ENCODE results near the gene KANSL1L.

KANSL1L gene

DNA sequence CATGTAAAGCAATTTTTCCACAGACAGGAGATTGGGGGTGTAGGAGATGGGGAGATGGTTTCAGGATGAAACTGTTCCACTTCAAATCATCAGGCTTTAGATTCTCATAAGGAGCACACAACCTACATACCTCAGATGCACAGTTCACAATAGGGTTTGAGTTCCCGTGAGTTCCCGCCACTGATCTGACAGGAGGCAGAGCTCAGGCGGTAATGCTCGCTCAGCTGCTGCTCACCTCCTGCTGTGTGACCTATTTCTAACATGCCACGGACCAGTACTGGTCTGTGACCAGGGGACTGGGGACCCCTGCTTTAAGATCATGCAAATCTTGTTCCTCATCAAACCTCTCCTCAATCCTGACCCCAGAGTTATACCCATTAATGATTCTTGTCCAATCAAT lies 98.7 kb downstream of the KANSL1L start:
- DNase-seq: no peak

DNA sequence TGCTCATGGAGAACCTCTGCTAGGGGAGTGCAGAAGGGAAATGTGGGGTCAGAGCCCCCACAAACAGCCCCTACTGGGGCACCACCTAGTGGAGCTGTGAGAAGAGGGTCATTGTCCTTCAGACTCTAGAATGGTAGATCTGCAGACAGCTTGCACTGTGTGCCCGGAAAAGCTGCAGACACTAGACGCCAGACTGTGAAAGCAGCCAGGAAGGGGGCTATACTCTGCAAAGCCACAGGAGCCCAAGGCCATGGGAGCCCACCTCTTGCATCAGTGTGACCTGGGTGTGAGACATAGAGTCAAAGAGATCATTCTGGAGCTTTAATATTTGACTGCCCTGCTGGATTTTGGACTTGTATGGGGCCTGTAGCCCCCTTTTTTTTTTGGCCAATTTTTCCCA lies 107.9 kb downstream of the KANSL1L start:
- DNase-seq: no peak

DNA sequence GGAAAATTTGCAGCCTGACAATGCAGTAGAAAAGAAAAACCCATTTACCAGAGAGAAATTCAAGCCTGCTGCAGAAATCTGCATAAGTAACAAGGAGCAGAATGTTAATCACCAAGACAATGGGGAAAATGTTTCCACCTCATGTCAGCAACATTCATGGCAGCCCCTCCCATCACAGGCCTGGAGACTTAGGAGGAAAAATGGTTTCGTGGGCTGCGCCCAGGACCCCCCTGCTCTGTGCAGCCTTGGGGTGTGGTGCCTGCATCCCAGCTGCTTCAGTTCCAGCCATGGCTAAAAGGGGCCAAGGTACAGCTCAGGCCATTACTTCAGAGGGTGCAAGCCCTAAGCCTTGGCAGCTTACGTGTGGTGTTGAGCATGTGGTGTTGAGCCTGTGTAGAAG lies 115.4 kb downstream of the KANSL1L start:
- DNase-seq: no peak

DNA sequence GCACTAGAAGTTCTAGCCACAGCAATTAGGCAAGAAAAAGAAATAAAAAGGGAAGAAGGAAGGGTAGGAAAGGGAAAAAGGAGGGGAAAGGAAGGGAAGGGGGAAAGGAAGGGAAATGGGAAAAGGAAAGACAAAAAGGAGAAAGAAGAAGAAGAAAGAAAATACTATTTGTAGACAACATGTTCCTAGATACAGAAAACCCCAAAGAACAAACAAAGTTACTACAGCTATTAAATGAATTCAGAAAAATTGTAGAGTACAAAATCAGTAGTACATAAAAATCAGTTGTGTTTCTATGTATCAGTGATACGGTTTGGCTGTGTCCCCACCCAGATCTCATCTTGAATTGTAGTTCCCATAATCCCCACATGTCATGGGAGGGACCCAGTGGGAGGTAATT lies 116.5 kb downstream of the KANSL1L start:
- no peak for DNase-seq

DNA sequence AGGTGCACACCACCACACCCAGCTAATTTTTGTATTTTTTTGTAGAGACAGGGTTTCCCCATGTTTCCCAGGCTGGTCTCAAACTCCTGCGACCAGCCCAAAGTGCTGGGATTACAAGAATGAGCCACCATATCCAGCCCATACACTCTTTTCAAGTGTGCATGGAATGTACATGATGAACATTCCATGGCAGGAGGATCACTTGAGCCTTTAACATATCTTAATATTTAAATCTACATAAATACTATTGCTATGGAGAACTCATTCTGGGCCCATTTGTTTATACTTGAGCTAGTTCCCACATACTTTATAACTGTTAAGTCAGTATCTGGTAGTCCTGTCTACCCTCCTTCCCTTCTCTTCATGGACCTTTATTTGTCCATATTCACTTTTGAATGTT lies 120.3 kb downstream of the KANSL1L start:
- DNase-seq: no peak

DNA sequence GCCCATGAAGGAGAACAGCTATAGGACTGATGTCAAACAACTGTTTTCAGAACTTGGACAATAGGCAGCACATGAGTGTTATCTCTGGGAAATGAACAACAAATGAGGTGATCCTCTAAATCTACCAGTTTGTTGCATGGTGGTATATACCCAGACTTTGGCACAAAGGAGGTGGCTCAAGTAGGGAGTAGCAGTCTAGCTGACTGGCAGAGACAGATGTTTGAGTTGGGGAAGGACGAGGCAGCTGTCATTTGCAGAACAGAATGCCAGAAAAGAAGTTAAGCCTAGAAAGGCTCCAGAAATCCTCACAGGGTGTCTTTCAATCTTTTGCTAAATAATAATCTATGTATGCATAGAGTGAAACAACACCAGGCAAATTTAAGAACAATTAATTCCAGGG lies 121.4 kb downstream of the KANSL1L start:
- DNase-seq: no peak

DNA sequence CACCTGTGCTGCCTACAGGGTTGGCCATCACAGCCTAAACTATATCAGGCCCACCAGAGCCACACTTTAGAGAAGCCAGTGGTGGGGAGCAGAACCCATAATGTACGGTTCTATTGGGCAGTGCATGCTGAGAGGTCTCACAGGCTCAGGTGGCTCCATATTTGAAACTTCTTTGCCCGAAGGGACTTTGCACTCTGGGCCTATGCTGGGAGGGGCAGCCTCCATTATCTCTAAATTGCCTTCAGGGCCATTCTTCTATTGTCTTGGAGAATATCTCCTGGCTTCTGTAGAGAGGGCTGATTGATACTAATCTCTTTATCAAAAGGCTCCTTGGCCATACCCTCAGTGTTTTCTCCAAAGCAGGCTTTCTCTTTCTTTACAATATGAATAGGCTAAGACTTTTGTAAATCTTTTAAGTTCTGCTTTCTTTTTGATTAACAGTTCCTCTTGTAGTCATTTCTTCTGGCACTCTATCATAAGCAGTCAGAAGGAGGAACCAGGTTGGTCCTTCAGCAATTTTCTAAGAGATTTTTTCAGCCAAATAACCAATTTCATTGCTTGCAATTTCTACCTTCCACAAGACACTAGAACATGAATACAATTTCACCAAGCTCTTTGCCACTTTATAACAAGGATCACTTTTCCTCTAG lies 124.2 kb downstream of the KANSL1L start:
- no peak for DNase-seq

DNA sequence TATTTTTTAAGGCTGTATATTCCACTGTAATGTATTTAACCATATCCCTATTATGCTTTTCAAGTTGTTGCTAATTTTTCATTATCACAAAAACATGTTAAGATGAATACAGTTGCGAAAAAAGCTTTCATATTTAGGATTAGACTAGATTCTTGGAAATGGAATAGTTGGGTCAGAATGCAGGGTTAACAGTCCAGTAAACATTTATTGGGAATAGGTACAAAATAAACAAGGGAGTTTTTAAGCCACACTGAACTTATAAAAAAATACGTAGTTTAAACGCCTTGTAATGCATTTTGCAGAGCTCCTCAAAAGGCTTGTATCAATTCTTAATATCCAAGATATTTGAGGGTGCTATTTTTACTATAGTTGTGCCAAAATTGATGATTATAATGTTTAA lies 133.1 kb downstream of the KANSL1L start:
- DNase-seq: no peak

DNA sequence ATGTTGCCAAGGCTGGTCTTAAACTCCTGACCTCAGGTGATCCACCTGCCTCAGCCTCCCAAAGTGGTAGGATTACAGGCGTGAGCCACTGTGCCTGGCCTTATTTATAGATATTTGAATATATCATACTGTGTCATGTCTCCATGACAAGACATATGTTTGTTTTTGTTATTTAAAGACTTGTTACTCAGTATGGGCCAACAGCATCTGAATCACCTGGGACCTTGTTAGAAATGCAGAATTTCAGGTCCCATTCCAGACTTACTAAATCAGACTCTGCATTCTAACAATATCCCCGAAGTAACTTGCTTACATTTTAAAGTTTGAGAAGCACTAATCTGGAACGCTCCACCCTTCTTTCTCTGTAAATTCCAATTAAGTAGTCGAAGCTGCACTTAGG lies 135.5 kb downstream of the KANSL1L start:
- no peak for DNase-seq

DNA sequence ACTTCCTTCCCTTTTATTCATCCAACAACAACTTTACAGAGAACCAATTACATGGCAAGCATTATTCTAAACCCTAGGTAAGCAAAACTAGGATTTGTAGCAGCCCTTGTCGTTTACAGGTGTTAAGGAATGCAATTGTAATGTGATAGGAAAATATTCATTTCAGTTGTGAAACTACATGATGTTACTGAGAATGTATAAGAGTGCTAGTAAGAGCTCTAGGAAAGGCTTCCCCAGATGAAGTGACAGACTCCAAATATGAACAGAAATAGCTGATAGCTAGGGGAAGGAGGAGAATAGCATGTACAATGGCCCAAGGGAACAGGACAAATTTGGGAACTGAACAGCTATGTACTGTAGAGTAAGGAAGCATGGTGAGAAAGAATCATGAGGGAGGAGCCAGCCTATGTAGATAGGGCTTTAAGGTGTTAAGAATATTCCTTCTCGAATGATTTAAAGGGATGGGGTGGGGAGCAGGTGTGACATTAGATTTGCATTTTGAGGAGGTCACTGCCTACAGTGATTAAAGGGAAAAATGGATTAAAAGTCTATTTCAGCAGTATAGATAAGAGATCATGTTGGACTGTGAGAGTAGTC lies 137.0 kb downstream of the KANSL1L start:
- DNase-seq: no peak

DNA sequence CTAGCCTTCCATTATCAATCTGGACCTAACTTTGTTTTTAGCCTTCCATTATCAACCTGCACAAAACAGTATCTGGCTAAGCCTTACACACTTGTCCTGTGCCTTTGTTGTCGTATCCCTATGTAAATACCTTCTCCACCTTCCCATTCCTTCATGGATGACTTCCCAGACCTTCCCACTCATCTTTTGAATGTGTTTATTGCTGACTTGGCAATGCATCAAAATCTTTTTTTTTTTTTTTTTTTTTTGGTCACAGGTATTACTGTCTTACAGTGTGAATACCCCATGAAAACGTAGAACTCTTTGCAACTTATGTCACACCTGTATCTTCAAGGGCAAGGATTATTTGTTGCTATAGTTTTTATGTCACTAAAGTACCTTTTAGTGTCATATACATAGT lies 143.0 kb downstream of the KANSL1L start:
- no peak for DNase-seq

DNA sequence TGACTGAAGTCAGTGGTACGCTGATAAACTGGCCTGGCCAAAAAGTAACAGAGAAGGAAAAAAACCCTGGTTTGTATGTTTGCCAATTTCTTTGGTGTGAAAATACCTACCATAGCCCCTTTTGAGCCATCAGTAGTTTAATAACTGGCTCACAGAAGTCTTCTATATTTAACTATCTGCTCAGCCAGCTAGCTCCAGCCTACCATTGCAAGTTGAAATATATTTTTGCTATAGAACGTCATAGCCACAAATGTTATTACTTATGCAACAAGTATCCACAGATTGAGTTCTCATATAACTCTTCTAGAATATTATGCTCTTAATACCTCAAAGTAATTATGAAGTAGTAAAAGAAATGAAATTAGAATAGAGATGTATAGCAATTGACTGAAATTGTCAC lies 143.6 kb downstream of the KANSL1L start:
- DNase-seq: no peak

DNA sequence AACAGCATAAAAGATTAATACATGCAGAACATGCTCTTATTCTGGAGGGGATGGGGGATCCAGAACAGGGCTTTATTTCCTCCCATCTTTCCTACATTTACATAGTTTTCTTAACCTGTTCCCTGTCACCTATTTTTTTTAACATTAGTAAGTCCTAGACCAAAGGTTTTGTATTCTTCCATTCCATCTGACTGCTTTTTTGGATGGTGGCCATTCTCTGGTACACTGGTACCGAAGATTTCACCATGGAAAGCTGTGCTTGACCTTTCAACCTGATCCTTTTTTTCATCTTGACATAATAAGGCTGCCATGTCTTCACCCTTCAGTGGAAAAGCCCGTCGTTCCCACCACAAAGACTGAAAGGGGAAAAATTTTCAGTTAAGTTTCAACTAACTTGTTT lies 148.4 kb downstream of the KANSL1L start:
- no peak for DNase-seq

DNA sequence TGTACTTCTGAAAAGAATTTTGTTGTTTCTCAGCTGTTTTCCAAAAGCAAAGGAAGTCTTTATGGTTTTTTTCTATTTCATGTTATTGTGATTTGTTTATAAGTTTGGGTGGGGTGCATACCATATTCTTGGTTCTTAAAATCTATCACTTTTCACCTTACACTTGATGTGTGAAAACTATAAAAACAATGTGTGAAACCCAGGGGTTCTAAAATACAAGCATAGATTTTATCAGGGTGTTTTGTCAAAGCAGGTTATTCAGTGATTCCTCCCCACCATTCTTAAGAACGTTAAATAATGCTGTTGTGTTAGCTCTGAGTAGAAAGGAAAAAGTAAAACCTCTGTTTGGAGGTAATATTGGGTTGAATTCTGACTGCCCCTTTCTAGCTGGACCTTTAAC lies 151.1 kb downstream of the KANSL1L start:
- no peak for DNase-seq

DNA sequence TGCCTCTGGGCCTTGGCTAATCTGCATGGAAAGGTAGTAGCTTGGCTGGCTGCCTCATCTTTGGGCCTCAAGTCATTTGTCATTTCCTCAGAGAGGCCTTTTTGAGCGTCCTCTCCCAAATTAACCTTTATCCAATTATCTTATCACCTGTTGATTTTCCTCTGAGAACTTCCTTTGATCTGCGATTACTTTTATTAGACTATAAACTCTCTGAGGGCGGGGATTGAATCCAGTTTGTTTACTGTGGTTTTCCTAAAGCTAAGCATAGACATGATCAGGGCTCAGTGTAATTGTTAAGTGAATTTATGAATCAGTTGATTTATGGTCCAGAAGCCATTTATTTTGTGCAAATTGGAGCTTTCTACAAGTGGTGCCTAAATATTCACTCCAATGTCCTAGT lies 161.3 kb downstream of the KANSL1L start:
- no peak for DNase-seq

DNA sequence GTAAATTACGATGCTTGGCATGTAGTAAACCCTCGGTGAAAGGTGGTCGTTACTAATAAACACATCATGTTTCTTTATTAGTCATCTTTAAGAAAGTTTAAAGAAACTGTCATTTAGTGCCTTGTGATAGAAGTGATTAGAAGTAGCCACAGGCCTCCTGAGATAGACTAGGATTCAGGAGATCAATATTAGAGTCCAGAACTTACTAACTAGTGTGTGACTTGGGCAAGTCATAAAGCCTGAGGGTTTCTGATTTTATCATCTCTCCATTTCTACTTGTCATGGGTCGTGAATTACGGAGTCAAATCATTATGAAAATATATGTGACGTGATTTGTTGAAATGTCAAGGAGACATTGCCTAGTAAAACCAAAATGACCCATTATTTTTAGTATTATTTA lies 162.1 kb downstream of the KANSL1L start:
- DNase-seq: no peak

DNA sequence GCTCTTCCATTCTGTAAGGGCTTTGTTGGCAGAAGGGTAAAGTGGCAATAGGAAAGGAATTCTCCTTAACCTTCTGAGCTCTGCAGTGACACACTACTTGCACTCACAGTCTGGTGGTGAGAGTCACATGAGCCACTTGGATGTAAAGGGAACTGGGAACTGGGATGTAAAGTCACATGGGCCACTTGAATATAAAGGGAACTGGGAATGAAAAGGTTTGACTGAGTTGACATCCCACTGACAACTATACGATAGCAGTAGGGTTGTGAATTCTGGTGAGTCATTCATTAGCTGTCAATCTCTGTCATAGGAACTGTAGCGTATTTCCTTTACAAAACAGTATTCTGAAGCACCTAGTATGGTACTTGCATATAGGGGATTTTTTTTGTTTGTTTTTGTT lies 163.3 kb downstream of the KANSL1L start:
- DNase-seq: no peak

DNA sequence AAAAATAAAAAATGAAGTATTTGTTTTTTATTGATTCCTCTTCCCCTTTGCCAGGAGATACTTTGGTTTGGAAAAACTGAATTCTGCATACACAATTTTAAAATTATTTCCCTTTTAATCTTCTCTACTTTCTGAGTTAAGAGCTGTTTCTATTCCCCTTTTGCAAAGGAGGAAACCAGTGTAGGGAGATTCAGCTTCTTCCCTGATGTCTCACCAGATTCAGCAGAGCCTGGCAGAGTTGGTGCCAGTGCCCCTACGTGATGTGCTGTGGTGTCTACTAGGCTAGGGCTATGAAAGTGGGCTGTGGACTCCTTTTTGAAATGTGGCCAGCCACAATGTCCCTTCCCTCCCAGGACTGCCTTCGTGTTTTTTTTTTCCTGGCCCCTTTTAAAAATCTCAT lies 166.3 kb downstream of the KANSL1L start:
- no peak for DNase-seq

DNA sequence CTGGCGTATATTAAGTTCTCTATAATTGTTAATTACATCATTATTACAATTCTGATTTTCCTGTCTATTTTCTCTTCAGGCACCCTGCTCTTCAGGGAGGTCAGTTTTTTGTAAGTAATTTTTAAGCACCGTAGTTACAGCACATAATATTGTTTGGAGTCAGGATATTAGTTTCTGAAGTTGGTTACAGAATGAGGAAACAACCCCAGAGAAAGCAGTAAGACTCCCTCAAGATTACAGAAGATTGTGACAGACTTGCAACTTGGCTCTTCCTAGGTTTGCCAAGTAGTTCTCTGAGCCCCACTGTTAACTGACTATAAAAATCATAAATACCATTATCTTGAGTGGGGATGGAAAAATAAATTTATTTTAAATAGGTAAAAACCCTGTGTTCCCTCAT lies 167.8 kb downstream of the KANSL1L start:
- DNase-seq: peak; percentile 83

DNA sequence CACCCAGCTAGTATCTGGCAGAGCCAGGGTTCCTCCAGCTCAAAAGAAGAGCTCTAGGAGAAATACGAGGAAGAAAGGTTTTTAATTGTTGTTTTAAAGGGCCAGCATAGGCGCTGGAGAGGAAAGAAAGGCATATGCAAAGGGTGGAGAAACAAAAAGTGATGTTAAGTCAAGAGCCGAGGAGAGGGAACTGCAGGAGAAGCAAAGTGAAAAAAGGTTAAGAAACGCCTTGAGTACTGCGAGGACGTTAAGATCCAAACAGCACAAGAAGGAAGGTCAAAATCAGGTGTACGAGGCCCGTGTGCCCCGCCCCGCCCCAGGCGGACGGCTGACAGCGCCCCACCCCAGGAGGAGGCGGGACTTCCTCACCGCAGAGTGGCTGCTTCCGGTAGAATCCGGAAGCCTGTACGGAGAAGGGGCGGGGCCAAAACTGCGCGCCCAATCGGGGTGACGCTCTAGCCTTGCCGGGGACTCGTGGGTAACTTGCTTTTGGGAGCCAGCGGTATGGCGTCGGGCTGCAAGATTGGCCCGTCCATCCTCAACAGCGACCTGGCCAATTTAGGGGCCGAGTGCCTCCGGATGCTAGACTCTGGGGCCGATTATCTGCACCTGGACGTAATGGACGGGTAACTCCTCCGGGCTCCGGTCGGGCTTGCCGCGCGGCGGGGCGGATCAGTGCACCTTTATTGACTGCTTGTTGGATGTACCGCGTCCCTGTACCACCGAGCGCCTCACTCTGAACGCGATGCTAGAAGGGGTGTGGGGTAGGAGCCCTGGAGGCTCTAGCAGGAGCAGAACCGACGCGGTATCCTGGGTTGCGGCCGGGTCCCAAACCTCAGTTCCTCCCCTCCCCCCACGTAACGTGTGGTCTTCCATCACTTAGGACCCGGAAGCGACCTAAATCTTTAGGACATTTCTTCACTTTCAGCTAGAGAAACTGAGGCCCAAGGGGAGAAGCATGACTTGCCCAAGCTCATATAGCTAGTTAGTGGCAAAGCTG lies 168.8 kb downstream of the KANSL1L start, which contains the start of gene RPE:
RPE (plus strand) TSS at position 481 of the 1,000 bp plus-strand sequence; CDS start at position 505, 24 bp downstream.
- peak; percentile 74 for DNase-seq

DNA sequence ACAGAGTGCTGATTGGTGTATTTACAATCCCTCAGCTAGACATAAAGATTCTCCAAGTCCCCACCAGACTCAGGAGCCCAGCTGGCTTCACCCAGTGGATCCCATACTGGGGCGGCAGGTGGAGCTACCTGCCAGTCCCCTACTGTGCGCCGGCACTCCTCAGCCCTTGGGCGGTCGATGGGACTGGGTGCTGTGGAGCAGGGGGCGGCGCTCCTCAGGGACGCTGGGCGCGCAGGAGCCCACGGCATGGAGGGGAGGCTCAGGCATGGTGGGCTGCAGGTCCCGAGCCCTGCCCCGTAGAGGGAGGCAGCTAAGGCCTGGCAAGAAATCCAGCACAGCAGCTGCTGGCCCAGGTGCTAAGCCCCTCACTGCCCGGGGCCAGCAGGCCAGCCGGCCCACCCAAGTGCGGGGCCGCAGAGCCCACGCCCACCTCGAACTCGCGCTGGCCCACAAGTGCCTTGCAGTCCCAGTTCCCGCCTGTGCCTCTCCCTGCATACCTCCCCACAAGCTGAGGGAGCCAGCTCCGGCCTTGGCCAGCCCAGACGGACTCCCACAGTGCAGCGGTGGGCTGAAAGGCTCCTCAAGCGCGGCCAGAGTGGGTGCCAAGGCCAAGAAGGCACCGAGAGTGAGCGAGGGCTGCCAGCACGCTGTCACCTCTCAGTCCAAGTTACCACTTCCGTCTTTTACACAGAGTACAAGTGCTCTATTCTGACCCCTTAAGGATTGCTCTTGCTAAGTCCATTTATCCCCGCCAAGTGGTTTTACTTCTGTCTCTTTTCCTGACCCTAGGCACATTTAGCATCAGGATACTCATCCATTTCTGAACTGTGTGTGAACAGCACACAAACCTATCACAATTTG lies 170.5 kb downstream of the KANSL1L start:
- no peak for DNase-seq

DNA sequence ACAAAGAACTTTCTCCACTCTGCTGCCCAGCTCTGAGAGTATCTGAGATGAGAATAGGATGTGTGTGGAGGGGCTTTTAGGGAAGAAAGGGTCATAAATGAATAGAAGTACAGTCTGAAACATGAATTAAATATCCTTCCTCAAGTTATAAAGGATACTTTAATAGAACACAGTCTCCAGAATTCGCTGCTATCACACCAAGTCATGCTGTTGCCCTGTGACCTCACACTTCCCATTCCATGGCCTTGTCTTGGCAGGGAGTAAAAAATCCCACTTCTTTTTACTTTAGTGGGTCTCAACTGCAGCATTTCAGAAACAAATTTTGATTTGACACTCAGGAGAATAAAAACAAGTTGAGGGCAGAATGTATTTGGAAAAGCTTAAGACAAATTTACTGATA lies 172.6 kb downstream of the KANSL1L start:
- DNase-seq: no peak

DNA sequence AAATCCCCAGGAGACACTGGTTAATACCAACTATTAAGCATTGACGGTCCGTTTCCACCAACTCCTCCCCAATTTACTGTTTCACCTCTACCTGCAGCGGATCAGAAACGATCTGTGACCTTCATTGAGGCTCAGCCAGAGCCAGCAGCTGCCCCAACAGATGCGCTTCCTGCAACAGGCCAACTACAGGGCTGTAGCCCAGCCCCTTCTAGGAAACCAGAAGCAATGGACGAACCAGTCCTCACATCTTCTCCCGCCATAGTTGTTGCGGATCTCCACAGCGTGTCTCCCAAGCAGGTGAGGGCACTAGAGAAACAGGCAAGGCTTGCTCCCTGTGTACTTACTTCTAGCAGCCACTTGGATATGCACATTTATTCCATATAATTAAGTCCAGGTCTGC lies 177.2 kb downstream of the KANSL1L start:
- no peak for DNase-seq

Measured in SIG-M5 (cell line).